HL-60 (cell line): ENCODE measurements around the gene KRTAP5-6.

ENCODE experiments used
- DNase-seq, 2 experiments: peaks; one replicate each; pipeline ENCODE4 v3.0.0-alpha.2; 2010 to 2020; ENCODE audit warnings: low read depth in 1 of 2, low spot score in 1 of 2
- H3K27ac ChIP-seq: fragments of 250-450 bp; sonication (Bioruptor Pico); replicated peaks from 2 replicates; pipeline ENCODE4 v1.5.1; 2020; ENCODE audit warnings: mild to moderate bottlenecking, moderate library complexity
- H3K27me3 ChIP-seq: fragments of 250-450 bp; sonication (Bioruptor Pico); 2 replicates; pipeline ENCODE4 v1.5.1; 2021; ENCODE audit warnings: mild to moderate bottlenecking, moderate library complexity; ENCODE audit not compliant: insufficient read depth, poor library complexity, severe bottlenecking
- H3K4me3 ChIP-seq: replicated peaks from 2 replicates; pipeline ENCODE4 v1.5.1; 2011; ENCODE audit warnings: mild to moderate bottlenecking, control low read depth, low read length; ENCODE audit not compliant: insufficient read depth
- GABPA ChIP-seq: IDR thresholded peaks from 2 replicates; pipeline ENCODE4 v1.6.1; 2012; ENCODE audit warnings: low read depth
- POLR2AphosphoS5 ChIP-seq: IDR thresholded peaks from 2 replicates; pipeline ENCODE4 v1.6.1; 2012; ENCODE audit warnings: low read depth
- SPI1 ChIP-seq: IDR thresholded peaks from 2 replicates; pipeline ENCODE4 v1.6.1; 2012; ENCODE audit warnings: low read depth, mild to moderate bottlenecking, borderline replicate concordance
- TF ChIP-seq, protein P1 (sequence below): IDR thresholded peaks from 2 replicates; pipeline ENCODE4 v1.6.1; 2012; ENCODE audit warnings: low read depth; ENCODE audit not compliant: insufficient replicate concordance
- TF ChIP-seq, protein P2 (sequence below): IDR thresholded peaks from one replicate; pipeline ENCODE4 v1.5.1; 2011; ENCODE audit warnings: low read length, control low read depth, inconsistent platforms; ENCODE audit not compliant: insufficient read depth

Gene KRTAP5-6

DNA sequence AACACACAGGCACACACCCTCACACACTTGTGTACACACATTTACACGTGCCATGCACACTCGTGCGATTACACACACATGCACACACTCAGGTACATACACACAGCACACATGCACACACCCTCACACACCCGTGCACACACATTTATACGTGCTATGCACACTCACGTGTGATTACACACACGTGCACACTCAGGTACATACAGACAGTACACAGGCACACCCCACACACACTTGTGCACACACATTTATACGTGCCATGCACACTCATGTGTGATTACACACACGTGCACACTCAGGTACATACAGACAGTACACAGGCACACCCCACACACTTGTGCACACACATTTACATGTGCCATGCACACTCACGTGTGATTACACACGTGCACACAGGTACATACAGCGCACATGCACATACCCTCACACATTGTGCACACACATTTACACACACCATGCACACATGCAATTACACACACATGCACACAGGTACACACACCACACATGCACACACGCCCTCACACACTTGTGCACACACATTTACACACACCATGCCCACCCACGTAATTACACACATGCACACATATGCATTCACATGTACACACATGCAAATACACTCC, 48.8 kb downstream of the KRTAP5-6 start:
- Histone ChIP-seq H3K4me3 (no peak overlapping the region), H3K27me3 (peaks cover 14% of the 10 kb centered on the region), H3K27ac (no peak overlapping the region)
- no peak for DNase-seq
- no peak for TF ChIP-seq POLR2AphosphoS5
- TF ChIP-seq GABPA = no peak
- TF ChIP-seq, protein P1, sequence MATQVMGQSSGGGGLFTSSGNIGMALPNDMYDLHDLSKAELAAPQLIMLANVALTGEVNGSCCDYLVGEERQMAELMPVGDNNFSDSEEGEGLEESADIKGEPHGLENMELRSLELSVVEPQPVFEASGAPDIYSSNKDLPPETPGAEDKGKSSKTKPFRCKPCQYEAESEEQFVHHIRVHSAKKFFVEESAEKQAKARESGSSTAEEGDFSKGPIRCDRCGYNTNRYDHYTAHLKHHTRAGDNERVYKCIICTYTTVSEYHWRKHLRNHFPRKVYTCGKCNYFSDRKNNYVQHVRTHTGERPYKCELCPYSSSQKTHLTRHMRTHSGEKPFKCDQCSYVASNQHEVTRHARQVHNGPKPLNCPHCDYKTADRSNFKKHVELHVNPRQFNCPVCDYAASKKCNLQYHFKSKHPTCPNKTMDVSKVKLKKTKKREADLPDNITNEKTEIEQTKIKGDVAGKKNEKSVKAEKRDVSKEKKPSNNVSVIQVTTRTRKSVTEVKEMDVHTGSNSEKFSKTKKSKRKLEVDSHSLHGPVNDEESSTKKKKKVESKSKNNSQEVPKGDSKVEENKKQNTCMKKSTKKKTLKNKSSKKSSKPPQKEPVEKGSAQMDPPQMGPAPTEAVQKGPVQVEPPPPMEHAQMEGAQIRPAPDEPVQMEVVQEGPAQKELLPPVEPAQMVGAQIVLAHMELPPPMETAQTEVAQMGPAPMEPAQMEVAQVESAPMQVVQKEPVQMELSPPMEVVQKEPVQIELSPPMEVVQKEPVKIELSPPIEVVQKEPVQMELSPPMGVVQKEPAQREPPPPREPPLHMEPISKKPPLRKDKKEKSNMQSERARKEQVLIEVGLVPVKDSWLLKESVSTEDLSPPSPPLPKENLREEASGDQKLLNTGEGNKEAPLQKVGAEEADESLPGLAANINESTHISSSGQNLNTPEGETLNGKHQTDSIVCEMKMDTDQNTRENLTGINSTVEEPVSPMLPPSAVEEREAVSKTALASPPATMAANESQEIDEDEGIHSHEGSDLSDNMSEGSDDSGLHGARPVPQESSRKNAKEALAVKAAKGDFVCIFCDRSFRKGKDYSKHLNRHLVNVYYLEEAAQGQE = no peak
- TF ChIP-seq SPI1 = no peak
- TF ChIP-seq, protein P2, sequence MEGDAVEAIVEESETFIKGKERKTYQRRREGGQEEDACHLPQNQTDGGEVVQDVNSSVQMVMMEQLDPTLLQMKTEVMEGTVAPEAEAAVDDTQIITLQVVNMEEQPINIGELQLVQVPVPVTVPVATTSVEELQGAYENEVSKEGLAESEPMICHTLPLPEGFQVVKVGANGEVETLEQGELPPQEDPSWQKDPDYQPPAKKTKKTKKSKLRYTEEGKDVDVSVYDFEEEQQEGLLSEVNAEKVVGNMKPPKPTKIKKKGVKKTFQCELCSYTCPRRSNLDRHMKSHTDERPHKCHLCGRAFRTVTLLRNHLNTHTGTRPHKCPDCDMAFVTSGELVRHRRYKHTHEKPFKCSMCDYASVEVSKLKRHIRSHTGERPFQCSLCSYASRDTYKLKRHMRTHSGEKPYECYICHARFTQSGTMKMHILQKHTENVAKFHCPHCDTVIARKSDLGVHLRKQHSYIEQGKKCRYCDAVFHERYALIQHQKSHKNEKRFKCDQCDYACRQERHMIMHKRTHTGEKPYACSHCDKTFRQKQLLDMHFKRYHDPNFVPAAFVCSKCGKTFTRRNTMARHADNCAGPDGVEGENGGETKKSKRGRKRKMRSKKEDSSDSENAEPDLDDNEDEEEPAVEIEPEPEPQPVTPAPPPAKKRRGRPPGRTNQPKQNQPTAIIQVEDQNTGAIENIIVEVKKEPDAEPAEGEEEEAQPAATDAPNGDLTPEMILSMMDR = no peak

- H3K4me3 ChIP-seq = no peak overlapping the region
- H3K27me3 ChIP-seq = peaks cover 14% of the 10 kb centered on the region
- no peak overlapping the region for H3K27ac ChIP-seq
- DNase-seq = peak in 1 of 2 experiments; percentile 50
- TF ChIP-seq, protein P2 = no peak
- TF ChIP-seq GABPA (no peak), SPI1 (no peak), POLR2AphosphoS5 (no peak)
- TF ChIP-seq, protein P1 = no peak
These were observed 49.5 kb downstream of the KRTAP5-6 start for GRCh38 chr11:1746511-1746931.

- DNase-seq = no peak
- Histone ChIP-seq H3K27me3 (peaks cover 13% of the 10 kb centered on the region), H3K4me3 (no peak overlapping the region), H3K27ac (no peak overlapping the region)
- TF ChIP-seq POLR2AphosphoS5 (no peak), GABPA (no peak), SPI1 (no peak)
- TF ChIP-seq, protein P1 = no peak
- TF ChIP-seq, protein P2 = no peak
These were observed 50.2 kb downstream of the KRTAP5-6 start for GRCh38 chr11:1746956-1747752.
